Stimulated activated CD4-positive, alpha-beta T cell treated with anti-CD3 and anti-CD28 coated beads, Interleukin-2, amount 100 ng/mL, for 48 hours (primary cell): ENCODE data around the gene BMPR1B.

Experiments used
- DNase-seq, 2 donors: peaks; one replicate each; pipeline ENCODE4 v3.0.0-alpha.2; 2020

BMPR1B gene

GRCh38 chr4:94968493-94968892 is 210.7 kb downstream of the BMPR1B start:
- DNase-seq: no peak

GRCh38 chr4:94970650-94971049 is 212.9 kb downstream of the BMPR1B start:
- no peak for DNase-seq

GRCh38 chr4:94974773-94975172 is 217.0 kb downstream of the BMPR1B start:
- no peak for DNase-seq

GRCh38 chr4:94976371-94977011 is 218.7 kb downstream of the BMPR1B start:
- DNase-seq: no peak

- no peak for DNase-seq
These were observed 221.1 kb downstream of the BMPR1B start for GRCh38 chr4:94978904-94979303.

GRCh38 chr4:94979621-94980020 is 221.9 kb downstream of the BMPR1B start:
- no peak for DNase-seq

GRCh38 chr4:94995684-94996394 is 238.1 kb downstream of the BMPR1B start:
- DNase-seq: no peak

- no peak for DNase-seq
These were observed 242.4 kb downstream of the BMPR1B start for GRCh38 chr4:95000076-95000648.

GRCh38 chr4:95004912-95005311 is 247.2 kb downstream of the BMPR1B start:
- no peak for DNase-seq

GRCh38 chr4:95007998-95008397 is 250.2 kb downstream of the BMPR1B start:
- DNase-seq: no peak

- no peak for DNase-seq
These were observed 255.5 kb downstream of the BMPR1B start for GRCh38 chr4:95013236-95013635.

- DNase-seq: no peak
These were observed 256.3 kb downstream of the BMPR1B start for GRCh38 chr4:95014068-95014467.

- DNase-seq: no peak
These were observed 259.7 kb downstream of the BMPR1B start for GRCh38 chr4:95017305-95018064.

- DNase-seq: no peak
These were observed 261.0 kb downstream of the BMPR1B start for GRCh38 chr4:95018785-95019184.

- no peak for DNase-seq
These were observed 262.8 kb downstream of the BMPR1B start for GRCh38 chr4:95020521-95020920.

- no peak for DNase-seq
These were observed 263.3 kb downstream of the BMPR1B start for GRCh38 chr4:95021099-95021498.

- no peak for DNase-seq
These were observed 265.4 kb downstream of the BMPR1B start for GRCh38 chr4:95023110-95023509.

- no peak for DNase-seq
These were observed 270.3 kb downstream of the BMPR1B start for GRCh38 chr4:95027905-95028618.

- no peak for DNase-seq
These were observed 281.0 kb downstream of the BMPR1B start for GRCh38 chr4:95038791-95039190.

- DNase-seq: no peak
These were observed 286.6 kb downstream of the BMPR1B start for GRCh38 chr4:95044324-95044837.

- DNase-seq: no peak
These were observed 287.7 kb downstream of the BMPR1B start for GRCh38 chr4:95045429-95045828.

- no peak for DNase-seq
These were observed 290.5 kb downstream of the BMPR1B start for GRCh38 chr4:95048296-95048695.
